Right lobe of liver (tissue), 6 donors: Measurements from ENCODE around the gene PMS1. TPM values are rescaled to one million over a fixed set of nuclear protein-coding genes. Genes with fewer than 3 reads are reported as not detected.

Source experiments
- ATAC-seq, 4 donors: fragments of 200-7000 bp; cut with Tn5 transposase; one replicate each; pipeline ENCODE4 v1.9.1; 2020; ENCODE audit warnings: mild to moderate bottlenecking in 4 of 4, moderate library complexity in 4 of 4
- DNase-seq, 3 donors: peaks; one replicate each; pipeline ENCODE4 v3.0.0-alpha.2; 2020
- H3K27ac ChIP-seq, 3 donors: fragments of 200-600 bp; one replicate each; pipeline ENCODE4 v1.8.0; 2022
- H3K27me3 ChIP-seq, 2 donors: fragments of 200-600 bp; one replicate each; pipeline ENCODE4 v1.8.0; 2022
- H3K36me3 ChIP-seq, 4 donors: fragments of 200-600 bp; sonication (generic) in 1 of 4; one replicate each; pipeline versions ENCODE4 v1.5.1 to v1.8.0; 2017 to 2022; ENCODE audit warnings: control low read depth in 1 of 4
- H3K4me1 ChIP-seq, 4 donors: fragments of 200-600 bp; sonication (generic) in 1 of 4; one replicate each; pipeline versions ENCODE4 v1.5.1 to v1.8.0; 2017 to 2022; ENCODE audit warnings: control low read depth in 1 of 4
- H3K4me3 ChIP-seq, 3 donors: fragments of 200-600 bp; one replicate each; pipeline ENCODE4 v1.8.0; 2022
- H3K9me3 ChIP-seq, 4 donors: fragments of 200-600 bp; sonication (generic) in 1 of 4; one replicate each; pipeline versions ENCODE4 v1.5.1 to v1.8.0; 2017 to 2022; ENCODE audit warnings: control low read depth in 1 of 4
- CTCF ChIP-seq, 4 donors: fragments of 200-600 bp in 3 of 4; fragments of 450-650 bp in 1 of 4; IDR thresholded peaks; one replicate each; pipeline versions ENCODE4 v1.5.1 to v1.8.0; 2016 to 2022; ENCODE audit warnings: antibody characterized with exemption in 4 of 4, mild to moderate bottlenecking in 2 of 4
- POLR2A ChIP-seq: fragments of 450-650 bp; IDR thresholded peaks from one replicate; pipeline ENCODE4 v1.6.1; 2017; ENCODE audit warnings: antibody characterized with exemption, mild to moderate bottlenecking
- WGBS: methylation state at CpG from one replicate; pipeline ENCODE4 v1.1.6; 2018; ENCODE audit warnings: low coverage, low lambda C conversion rate; ENCODE audit not compliant: insufficient coverage; ENCODE audit errors: missing lambda C conversion rate; 5-methylcytosine and 5-hydroxymethylcytosine counted together
- intact Hi-C, 2 donors: fragments of 100-400 bp; cut with DNase I; formaldehyde crosslinking; loops; one replicate each; pipeline versions ENCODE4 v1.11.2 to v1.14.1; 2022
- total RNA-seq, 6 experiments: library from RNA; depleted of rRNA in 2 of 6; stranded (reverse); fragments of >200 nt in 2 of 6; fragmentation: NEBNext Ultra II Directional in 3 of 6; extraction: Animal tissue kit (Norgen Biotek cat#: 25700) in 3 of 6; gene quantifications; one replicate each; pipeline versions ENCODE4 v1.1.0 to v1.2.4, GENCODE V29; 2016 to 2023
- donor health status: DM: no; HTN: yes; CAD: no.
- donor health status: DM: no; HTN: no; CAD: no.
- donor health status: DM: no; HTN: no; CAD: no.
- donor health status: DM: no; HTN: yes; CAD: no.
- donor health status: DM: no; HTN: yes; CAD: no.

PMS1 gene
- total RNA-seq, 6 experiments from 2014 or later = 8.1 to 9.5 (median 8.4) TPM

- DNase-seq = no peak
- intact Hi-C loops = no loop called here
- Histone ChIP-seq H3K4me3 (no peak overlapping the region), H3K36me3 (no peaks in the 10 kb centered on the region), H3K27ac (no peak overlapping the region), H3K9me3 (no peaks in the 10 kb centered on the region), H3K4me1 (no peaks in the 10 kb centered on the region), H3K27me3 (no peaks in the 10 kb centered on the region)
- WGBS = 67% methylated on average over 1 of the region's 1 CpG
- no peak for ATAC-seq
- TF ChIP-seq POLR2A (no peak), CTCF (IDR thresholded peaks at IDR 0.05) (no peak)
Measured at GRCh38 chr2:189862751-189863150, 78.5 kb downstream of the PMS1 start.

GRCh38 chr2:189865826-189866225 lies 81.6 kb downstream of the PMS1 start:
- Histone ChIP-seq H3K27me3 (no peaks in the 10 kb centered on the region), H3K4me3 (no peak overlapping the region), H3K9me3 (no peaks in the 10 kb centered on the region), H3K4me1 (peaks cover 0 to 5% (median under 1%) of the 10 kb centered on the region in 4 donors), H3K27ac (no peak overlapping the region), H3K36me3 (no peaks in the 10 kb centered on the region)
- intact Hi-C loops = no loop called here
- no peak for DNase-seq
- TF ChIP-seq CTCF (IDR thresholded peaks at IDR 0.05) (no peak), POLR2A (no peak)
- no peak for ATAC-seq
- WGBS = 92% methylated on average over 1 of the region's 1 CpG

GRCh38 chr2:189866296-189866695 lies 82.0 kb downstream of the PMS1 start:
- Histone ChIP-seq H3K27me3 (no peaks in the 10 kb centered on the region), H3K36me3 (no peaks in the 10 kb centered on the region), H3K27ac (no peak overlapping the region), H3K9me3 (no peaks in the 10 kb centered on the region), H3K4me1 (peaks cover 0 to 5% (median 1%) of the 10 kb centered on the region in 4 donors), H3K4me3 (no peak overlapping the region)
- WGBS = 100% methylated on average over 1 of the region's 1 CpG
- ATAC-seq (no peak), DNase-seq (no peak)
- TF ChIP-seq POLR2A (no peak), CTCF (IDR thresholded peaks at IDR 0.05) (no peak)
- intact Hi-C loops = no loop called here

- Histone ChIP-seq H3K4me1 (peaks cover 0 to 5% (median 1%) of the 10 kb centered on the region in 4 donors), H3K9me3 (no peaks in the 10 kb centered on the region), H3K4me3 (no peak overlapping the region), H3K27ac (no peak overlapping the region), H3K36me3 (no peaks in the 10 kb centered on the region), H3K27me3 (no peaks in the 10 kb centered on the region)
- intact Hi-C loops = no loop called here
- ATAC-seq (no peak), DNase-seq (no peak)
- no peak for TF ChIP-seq POLR2A
- no peak for TF ChIP-seq CTCF (IDR thresholded peaks at IDR 0.05)
Measured at GRCh38 chr2:189868896-189869295, 84.6 kb downstream of the PMS1 start.
